HEK293 (cell line): ENCODE results near the gene METTL14.

Experiments
- CTCF ChIA-PET: fragments of 350-600 bp; formaldehyde crosslinking; extraction: SDS; loops from one replicate; lab custom pipeline; 2021; ENCODE audit warnings: antibody characterized with exemption; lab: Yijun Ruan, JAX
- POLR2A ChIA-PET: fragments of 300-600 bp; formaldehyde crosslinking; extraction: SDS; loops from one replicate; lab custom pipeline; 2020; ENCODE audit warnings: antibody characterized with exemption, inconsistent platforms; lab: Yijun Ruan, JAX
- H3K27ac ChIP-seq: fragments of 200-500 bp; sonication (Bioruptor generic); 2 replicates; pipeline ENCODE4 v1.5.1; 2014; ENCODE audit warnings: low read depth, low read length, control low read depth, inconsistent platforms; ENCODE audit errors: extremely low read depth
- H3K36me3 ChIP-seq, 2 experiments: fragments of 200-500 bp in 1 of 2; sonication (Bioruptor generic) in 1 of 2; 1 replicate in 1 of 2; 2 replicates in 1 of 2; pipeline ENCODE4 v1.5.1; 2014 to 2017; ENCODE audit warnings: inconsistent platforms in 2 of 2, low read length in 2 of 2; ENCODE audit not compliant: control insufficient read depth in 2 of 2, insufficient read depth in 1 of 2
- H3K4me1 ChIP-seq: fragments of 200-500 bp; sonication (Bioruptor generic); 2 replicates; pipeline ENCODE4 v1.5.1; 2014; ENCODE audit warnings: mild to moderate bottlenecking, low read length, inconsistent platforms; ENCODE audit not compliant: control insufficient read depth, insufficient read depth
- H3K4me3 ChIP-seq: 2 replicates; pipeline ENCODE4 v1.5.1; 2011; ENCODE audit warnings: low read depth, mild to moderate bottlenecking, control low read depth, low read length, moderate library complexity
- H3K9me3 ChIP-seq: fragments of 200-500 bp; sonication (Bioruptor generic); 2 replicates; pipeline ENCODE4 v1.5.1; 2014; ENCODE audit warnings: low read depth, low read length, inconsistent platforms; ENCODE audit not compliant: control insufficient read depth, insufficient read depth
- EGR2 ChIP-seq: fragments of 450-650 bp; formaldehyde crosslinking; IDR thresholded peaks from 2 replicates; pipeline ENCODE4 v1.5.1; 2016; ENCODE audit warnings: low read depth, missing biosample characterization, missing genetic modification characterization
- HOXD13 ChIP-seq: sonication (generic); formaldehyde crosslinking; IDR thresholded peaks from 2 replicates; pipeline ENCODE4 v1.8.0; 2022; ENCODE audit warnings: missing genetic modification reagents, borderline replicate concordance
- OSR2 ChIP-seq: fragments of 450-650 bp; formaldehyde crosslinking; IDR thresholded peaks from 2 replicates; pipeline ENCODE4 v1.5.1; 2016; ENCODE audit warnings: missing biosample characterization, missing genetic modification characterization
- REPIN1 ChIP-seq: fragments of 450-650 bp; formaldehyde crosslinking; IDR thresholded peaks from 2 replicates; pipeline ENCODE4 v1.5.1; 2017; ENCODE audit warnings: missing biosample characterization, missing genetic modification characterization, low read depth
- YY1 ChIP-seq: fragments of 450-650 bp; formaldehyde crosslinking; IDR thresholded peaks from 2 replicates; pipeline ENCODE4 v1.5.1; 2018; ENCODE audit warnings: missing biosample characterization, missing genetic modification characterization
- ZFP37 ChIP-seq: fragments of 450-650 bp; formaldehyde crosslinking; IDR thresholded peaks from 2 replicates; pipeline ENCODE4 v1.5.1; 2016; ENCODE audit warnings: missing biosample characterization, missing genetic modification characterization
- ZNF112 ChIP-seq: fragments of 450-650 bp; formaldehyde crosslinking; IDR thresholded peaks from 2 replicates; pipeline ENCODE4 v1.5.0; 2017; ENCODE audit warnings: missing biosample characterization, missing genetic modification characterization
- ZNF16 ChIP-seq: fragments of 450-650 bp; formaldehyde crosslinking; IDR thresholded peaks from 2 replicates; pipeline ENCODE4 v1.5.1; 2016; ENCODE audit warnings: low read depth, missing biosample characterization, missing genetic modification characterization
- ZNF248 ChIP-seq: fragments of 450-650 bp; formaldehyde crosslinking; IDR thresholded peaks from 2 replicates; pipeline ENCODE4 v1.5.1; 2017; ENCODE audit warnings: missing biosample characterization, missing genetic modification characterization
- ZNF366 ChIP-seq: fragments of 450-650 bp; formaldehyde crosslinking; conservative IDR thresholded peaks from 2 replicates; pipeline ENCODE4 v1.5.1; 2016; ENCODE audit warnings: missing biosample characterization, missing genetic modification characterization
- ZNF561 ChIP-seq: fragments of 450-650 bp; IDR thresholded peaks from 2 replicates; pipeline ENCODE4 v1.5.1; 2018; ENCODE audit warnings: missing biosample characterization, missing genetic modification characterization, borderline replicate concordance
- ZSCAN30 ChIP-seq: fragments of 450-650 bp; IDR thresholded peaks from 2 replicates; pipeline ENCODE4 v1.5.1; 2018; ENCODE audit warnings: missing biosample characterization, mild to moderate bottlenecking, missing genetic modification characterization, moderate library complexity
- TF ChIP-seq, protein P1 (sequence below): fragments of 450-650 bp; formaldehyde crosslinking; IDR thresholded peaks from 2 replicates; pipeline ENCODE4 v1.5.1; 2016; ENCODE audit warnings: missing biosample characterization, missing genetic modification characterization
- TF ChIP-seq, protein P2 (sequence below): fragments of 450-650 bp; formaldehyde crosslinking; IDR thresholded peaks from 2 replicates; pipeline ENCODE4 v1.5.1; 2016; ENCODE audit warnings: missing biosample characterization, missing genetic modification characterization
- TF ChIP-seq, protein P3 (sequence below): fragments of 450-650 bp; formaldehyde crosslinking; IDR thresholded peaks from 2 replicates; pipeline ENCODE4 v1.5.1; 2017; ENCODE audit warnings: missing biosample characterization, missing genetic modification characterization
- TF ChIP-seq, protein P4 (sequence below): fragments of 450-650 bp; formaldehyde crosslinking; IDR thresholded peaks from 2 replicates; pipeline ENCODE4 v1.5.1; 2016; ENCODE audit warnings: missing biosample characterization, missing genetic modification characterization
- TF ChIP-seq, protein P5 (sequence below): fragments of 450-650 bp; formaldehyde crosslinking; IDR thresholded peaks from 2 replicates; pipeline ENCODE4 v1.5.1; 2017; ENCODE audit warnings: missing biosample characterization, missing genetic modification characterization

METTL14 gene

DNA sequence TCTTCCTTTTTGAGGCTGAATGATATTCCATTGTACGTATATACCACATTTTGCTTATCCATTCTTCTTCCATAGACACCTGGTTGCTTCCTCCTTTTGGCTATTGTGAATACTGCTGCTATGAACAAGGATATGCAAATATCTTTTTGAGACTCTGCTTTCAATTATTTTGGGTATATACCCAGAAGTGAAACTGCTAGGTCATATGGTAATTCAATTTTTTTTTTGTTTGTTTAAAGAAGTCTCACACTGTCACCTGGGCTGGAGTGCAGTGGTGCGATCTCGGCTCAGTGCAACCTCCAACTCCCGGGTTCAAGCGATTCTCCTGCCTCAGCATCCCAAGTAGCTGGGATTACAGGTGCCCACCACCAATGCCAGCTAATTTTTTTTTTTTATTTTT lies 75.3 kb downstream of the METTL14 start:
- peaks cover 0 to 38% of the 10 kb centered on the region in 2 experiments; a peak in 1 of 3 replicates for H3K36me3 ChIP-seq
- no peaks in the 10 kb centered on the region for H3K9me3 ChIP-seq
- POLR2A ChIA-PET = no interaction called here
- H3K4me3 ChIP-seq = no peak overlapping the region
- TF ChIP-seq ZNF248 (tag by site-specific recombination) (no peak), ZNF561 (tag by site-specific recombination) (no peak)
- H3K4me1 ChIP-seq = no peaks in the 10 kb centered on the region; the same call in 1 of the 2 replicates
- no peak overlapping the region for H3K27ac ChIP-seq
- CTCF ChIA-PET = interaction anchor here (0.5 to 0.6 kb wide), 2 partner anchors 478 to 1654 kb away, joined by 3 to 4 read pairs; no protein-coding TSS in a partner anchor

DNA sequence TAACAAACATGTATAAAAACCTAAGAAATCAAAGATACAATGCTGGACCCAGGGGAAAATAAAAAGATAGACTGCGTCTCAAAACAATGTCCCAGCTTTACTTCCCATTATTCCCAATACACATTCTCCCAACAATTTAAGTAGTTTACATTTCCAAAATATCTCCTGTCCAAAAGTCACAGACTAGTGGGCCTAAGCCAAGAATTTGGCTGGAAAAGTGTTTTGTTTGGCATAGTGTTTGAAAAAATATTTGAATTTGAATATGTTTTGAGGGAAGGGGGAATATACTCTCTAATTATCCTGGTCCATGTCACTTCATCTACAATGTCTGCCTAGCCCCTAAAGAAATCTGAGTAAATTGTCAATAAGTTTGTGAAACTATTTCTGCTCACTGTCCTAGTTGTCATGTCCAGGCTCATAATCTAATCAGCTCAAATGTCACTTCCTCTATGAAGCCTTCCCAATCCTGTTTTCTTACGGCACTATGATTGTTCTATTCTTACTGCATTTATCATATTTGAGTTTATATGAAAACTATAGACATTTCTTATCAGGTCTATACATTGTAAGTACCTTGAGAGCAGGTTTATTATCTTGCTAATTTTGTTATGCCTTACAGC lies 76.3 kb downstream of the METTL14 start:
- CTCF ChIA-PET = interaction anchor here (1.8 kb wide), 1 partner anchor 20 kb away, joined by 6 read pairs; no protein-coding TSS in a partner anchor
- POLR2A ChIA-PET = no interaction called here
- no peak for TF ChIP-seq ZNF112 (tag by site-specific recombination)
- TF ChIP-seq, protein P1, sequence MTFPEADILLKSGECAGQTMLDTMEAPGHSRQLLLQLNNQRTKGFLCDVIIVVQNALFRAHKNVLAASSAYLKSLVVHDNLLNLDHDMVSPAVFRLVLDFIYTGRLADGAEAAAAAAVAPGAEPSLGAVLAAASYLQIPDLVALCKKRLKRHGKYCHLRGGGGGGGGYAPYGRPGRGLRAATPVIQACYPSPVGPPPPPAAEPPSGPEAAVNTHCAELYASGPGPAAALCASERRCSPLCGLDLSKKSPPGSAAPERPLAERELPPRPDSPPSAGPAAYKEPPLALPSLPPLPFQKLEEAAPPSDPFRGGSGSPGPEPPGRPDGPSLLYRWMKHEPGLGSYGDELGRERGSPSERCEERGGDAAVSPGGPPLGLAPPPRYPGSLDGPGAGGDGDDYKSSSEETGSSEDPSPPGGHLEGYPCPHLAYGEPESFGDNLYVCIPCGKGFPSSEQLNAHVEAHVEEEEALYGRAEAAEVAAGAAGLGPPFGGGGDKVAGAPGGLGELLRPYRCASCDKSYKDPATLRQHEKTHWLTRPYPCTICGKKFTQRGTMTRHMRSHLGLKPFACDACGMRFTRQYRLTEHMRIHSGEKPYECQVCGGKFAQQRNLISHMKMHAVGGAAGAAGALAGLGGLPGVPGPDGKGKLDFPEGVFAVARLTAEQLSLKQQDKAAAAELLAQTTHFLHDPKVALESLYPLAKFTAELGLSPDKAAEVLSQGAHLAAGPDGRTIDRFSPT (tag by site-specific recombination) = no peak
- no peak for TF ChIP-seq ZFP37
- no peak for TF ChIP-seq ZNF366
- no peak for TF ChIP-seq ZSCAN30
- TF ChIP-seq, all 188 proteins: peak for 0
- H3K27ac ChIP-seq = no peak overlapping the region
- H3K4me1 ChIP-seq = no peaks in the 10 kb centered on the region
- H3K9me3 ChIP-seq = no peaks in the 10 kb centered on the region
- no peak overlapping the region for H3K4me3 ChIP-seq
- peaks cover 0 to 44% of the 10 kb centered on the region in 2 experiments; a peak in 1 of 3 replicates for H3K36me3 ChIP-seq

DNA sequence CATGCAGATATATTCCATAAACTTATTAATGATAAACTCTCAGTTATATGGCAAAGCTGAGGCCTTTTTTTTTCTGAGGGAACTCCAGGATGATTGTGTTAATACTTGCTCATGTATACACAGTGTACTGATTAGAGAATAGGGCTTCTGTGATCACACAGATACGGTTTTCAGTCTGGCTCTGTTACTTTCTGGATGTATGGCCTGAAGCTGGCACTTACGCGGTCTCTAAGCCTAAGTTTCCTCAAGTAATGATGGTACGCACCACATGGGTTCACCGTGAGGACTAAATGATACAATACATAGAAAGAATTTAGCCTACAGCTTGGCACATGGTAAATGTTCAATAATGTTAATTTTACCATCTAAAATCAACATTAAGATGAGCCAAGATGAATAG lies 77.0 kb downstream of the METTL14 start:
- no peak for TF ChIP-seq ZNF16 (tag by site-specific recombination)
- ChIA-PET CTCF (interaction anchor here (1.8 kb wide), 1 partner anchor 21 kb away, joined by 6 read pairs; no protein-coding TSS in a partner anchor), POLR2A (no interaction called here)
- Histone ChIP-seq H3K36me3 (peaks cover 0 to 48% of the 10 kb centered on the region in 2 experiments; a peak in 1 of 3 replicates), H3K4me3 (no peak overlapping the region), H3K9me3 (no peaks in the 10 kb centered on the region), H3K4me1 (no peaks in the 10 kb centered on the region), H3K27ac (no peak overlapping the region)

DNA sequence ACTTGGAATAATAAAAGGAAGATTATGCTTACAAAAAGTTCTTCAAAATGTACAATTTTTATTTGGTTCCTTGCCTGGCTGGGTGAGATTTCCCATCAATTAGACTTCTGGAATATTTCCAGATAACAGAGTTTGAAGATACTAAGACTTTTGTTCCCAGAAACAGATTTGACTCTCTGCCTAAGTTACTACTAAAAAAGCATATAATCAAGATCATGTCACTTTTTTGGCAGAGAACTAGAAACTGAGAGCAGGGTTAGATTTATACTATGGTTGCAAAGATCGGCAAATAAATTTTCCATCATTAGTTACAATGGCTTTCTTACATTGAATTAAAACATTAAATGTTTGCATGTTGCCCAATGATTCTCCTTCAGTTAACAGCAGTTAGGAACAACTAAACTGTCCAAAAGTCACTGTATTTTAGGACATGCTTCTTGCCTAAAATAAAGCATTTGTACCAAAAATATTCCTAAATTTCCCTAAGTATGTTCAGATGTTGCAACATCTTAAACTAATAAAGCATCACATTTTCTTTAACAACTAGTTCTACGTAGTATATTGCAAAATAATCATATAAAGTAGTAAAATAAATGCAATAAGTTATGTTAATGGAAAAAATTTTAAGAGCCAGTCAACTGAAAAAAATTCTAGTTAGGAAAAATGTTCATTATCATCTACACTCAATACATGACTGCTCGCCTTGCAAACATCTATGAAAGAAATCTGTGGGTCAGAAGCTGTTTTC lies 77.7 kb downstream of the METTL14 start:
- ChIA-PET POLR2A (no interaction called here), CTCF (interaction anchor here (1.8 kb wide), 1 partner anchor 22 kb away, joined by 6 read pairs; no protein-coding TSS in a partner anchor)
- Histone ChIP-seq H3K27ac (no peak overlapping the region), H3K9me3 (no peaks in the 10 kb centered on the region), H3K36me3 (peaks cover 0 to 53% of the 10 kb centered on the region in 2 experiments; a peak in 1 of 3 replicates), H3K4me3 (no peak overlapping the region), H3K4me1 (no peaks in the 10 kb centered on the region)
- TF ChIP-seq, protein P2, sequence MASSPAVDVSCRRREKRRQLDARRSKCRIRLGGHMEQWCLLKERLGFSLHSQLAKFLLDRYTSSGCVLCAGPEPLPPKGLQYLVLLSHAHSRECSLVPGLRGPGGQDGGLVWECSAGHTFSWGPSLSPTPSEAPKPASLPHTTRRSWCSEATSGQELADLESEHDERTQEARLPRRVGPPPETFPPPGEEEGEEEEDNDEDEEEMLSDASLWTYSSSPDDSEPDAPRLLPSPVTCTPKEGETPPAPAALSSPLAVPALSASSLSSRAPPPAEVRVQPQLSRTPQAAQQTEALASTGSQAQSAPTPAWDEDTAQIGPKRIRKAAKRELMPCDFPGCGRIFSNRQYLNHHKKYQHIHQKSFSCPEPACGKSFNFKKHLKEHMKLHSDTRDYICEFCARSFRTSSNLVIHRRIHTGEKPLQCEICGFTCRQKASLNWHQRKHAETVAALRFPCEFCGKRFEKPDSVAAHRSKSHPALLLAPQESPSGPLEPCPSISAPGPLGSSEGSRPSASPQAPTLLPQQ (tag by site-specific recombination) = no peak
- TF ChIP-seq OSR2 = no peak
- TF ChIP-seq REPIN1 = no peak
- TF ChIP-seq, protein P3, sequence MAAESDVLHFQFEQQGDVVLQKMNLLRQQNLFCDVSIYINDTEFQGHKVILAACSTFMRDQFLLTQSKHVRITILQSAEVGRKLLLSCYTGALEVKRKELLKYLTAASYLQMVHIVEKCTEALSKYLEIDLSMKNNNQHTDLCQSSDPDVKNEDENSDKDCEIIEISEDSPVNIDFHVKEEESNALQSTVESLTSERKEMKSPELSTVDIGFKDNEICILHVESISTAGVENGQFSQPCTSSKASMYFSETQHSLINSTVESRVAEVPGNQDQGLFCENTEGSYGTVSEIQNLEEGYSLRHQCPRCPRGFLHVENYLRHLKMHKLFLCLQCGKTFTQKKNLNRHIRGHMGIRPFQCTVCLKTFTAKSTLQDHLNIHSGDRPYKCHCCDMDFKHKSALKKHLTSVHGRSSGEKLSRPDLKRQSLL = no peak
- TF ChIP-seq, protein P4, sequence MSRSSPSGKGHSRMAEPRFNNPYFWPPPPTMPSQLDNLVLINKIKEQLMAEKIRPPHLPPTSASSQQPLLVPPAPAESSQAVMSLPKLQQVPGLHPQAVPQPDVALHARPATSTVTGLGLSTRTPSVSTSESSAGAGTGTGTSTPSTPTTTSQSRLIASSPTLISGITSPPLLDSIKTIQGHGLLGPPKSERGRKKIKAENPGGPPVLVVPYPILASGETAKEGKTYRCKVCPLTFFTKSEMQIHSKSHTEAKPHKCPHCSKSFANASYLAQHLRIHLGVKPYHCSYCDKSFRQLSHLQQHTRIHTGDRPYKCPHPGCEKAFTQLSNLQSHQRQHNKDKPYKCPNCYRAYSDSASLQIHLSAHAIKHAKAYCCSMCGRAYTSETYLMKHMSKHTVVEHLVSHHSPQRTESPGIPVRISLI (tag by site-specific recombination) = no peak
- TF ChIP-seq HOXD13 (CRISPR knock-in tag) = no peak
- TF ChIP-seq, protein P5, sequence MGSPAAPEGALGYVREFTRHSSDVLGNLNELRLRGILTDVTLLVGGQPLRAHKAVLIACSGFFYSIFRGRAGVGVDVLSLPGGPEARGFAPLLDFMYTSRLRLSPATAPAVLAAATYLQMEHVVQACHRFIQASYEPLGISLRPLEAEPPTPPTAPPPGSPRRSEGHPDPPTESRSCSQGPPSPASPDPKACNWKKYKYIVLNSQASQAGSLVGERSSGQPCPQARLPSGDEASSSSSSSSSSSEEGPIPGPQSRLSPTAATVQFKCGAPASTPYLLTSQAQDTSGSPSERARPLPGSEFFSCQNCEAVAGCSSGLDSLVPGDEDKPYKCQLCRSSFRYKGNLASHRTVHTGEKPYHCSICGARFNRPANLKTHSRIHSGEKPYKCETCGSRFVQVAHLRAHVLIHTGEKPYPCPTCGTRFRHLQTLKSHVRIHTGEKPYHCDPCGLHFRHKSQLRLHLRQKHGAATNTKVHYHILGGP = no peak
- TF ChIP-seq YY1 (tag by site-specific recombination) = no peak
- no peak for TF ChIP-seq EGR2
